ENCODE data around the gene GARIN5A. TPM values are rescaled to one million over a fixed set of nuclear protein-coding genes. Genes with fewer than 3 reads are reported as not detected.
A peak's percentile ranks its signal among the peaks of the same experiment; 100 is the strongest.

Gene GARIN5A
- total RNA-seq (ENCODE audit: low replicate concordance): 1.9 and 5.2 TPM in 2 replicates
- long read RNA-seq, partial matches to known transcripts: 0 of 4 reads
- long read RNA-seq, other reads (novel, unspliced or antisense): 0 of 4 reads

DNA sequence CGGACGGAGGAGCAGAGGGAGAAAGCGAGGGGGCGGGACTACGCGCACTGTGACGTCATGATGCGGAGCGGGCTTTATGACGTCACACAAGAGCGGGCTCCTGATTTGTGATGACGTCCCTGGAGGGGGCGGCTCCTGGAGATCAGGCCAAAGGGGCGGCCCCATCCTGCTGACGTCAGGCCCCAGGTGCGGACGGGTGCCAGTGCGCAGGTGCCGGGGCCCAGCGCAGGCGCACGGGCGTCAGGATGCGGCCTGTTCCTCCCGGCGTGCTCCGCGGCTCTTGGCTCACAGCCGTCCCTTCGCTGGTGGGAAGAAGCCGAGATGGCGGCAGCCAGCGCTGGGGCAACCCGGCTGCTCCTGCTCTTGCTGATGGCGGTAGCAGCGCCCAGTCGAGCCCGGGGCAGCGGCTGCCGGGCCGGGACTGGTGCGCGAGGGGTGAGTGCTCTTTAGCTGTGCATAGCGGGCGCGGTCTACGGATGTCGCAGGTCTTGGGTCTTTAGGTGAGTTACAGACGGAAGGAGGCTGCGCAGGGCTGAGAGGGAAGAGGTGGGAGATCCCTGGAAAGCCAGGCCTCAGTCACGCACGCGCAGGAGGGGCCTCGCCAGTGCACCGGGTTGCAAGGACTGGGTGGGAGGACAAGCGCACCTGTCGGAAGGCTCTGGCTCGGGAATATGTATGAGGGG lies at the start of gene GARIN5A, which contains the start of gene EMC10:
Gene GARIN5A, minus strand, starts transcription at position 625 of the 683 bp plus-strand sequence. Its CDS starts 460 bp downstream, at position 165.
Gene EMC10, plus strand, starts transcription at position 284 of the 683 bp plus-strand sequence. Its CDS starts 38 bp downstream, at position 322.
- Mint-ChIP-seq H3K4me3 (peak within 1 kb of the TSS; percentile 99), H3K27me3 (peaks cover 3% of the 10 kb centered on the region), H3K36me3 (peaks cover 18% of the 10 kb centered on the region), H3K4me1 (ENCODE audit: unreplicated experiment) (peaks cover 12% of the 10 kb centered on the region), H3K27ac (peak within 1 kb of the TSS; percentile 99), H3K9me3 (no peaks in the 10 kb centered on the region)
- TF ChIP-seq, protein P1, sequence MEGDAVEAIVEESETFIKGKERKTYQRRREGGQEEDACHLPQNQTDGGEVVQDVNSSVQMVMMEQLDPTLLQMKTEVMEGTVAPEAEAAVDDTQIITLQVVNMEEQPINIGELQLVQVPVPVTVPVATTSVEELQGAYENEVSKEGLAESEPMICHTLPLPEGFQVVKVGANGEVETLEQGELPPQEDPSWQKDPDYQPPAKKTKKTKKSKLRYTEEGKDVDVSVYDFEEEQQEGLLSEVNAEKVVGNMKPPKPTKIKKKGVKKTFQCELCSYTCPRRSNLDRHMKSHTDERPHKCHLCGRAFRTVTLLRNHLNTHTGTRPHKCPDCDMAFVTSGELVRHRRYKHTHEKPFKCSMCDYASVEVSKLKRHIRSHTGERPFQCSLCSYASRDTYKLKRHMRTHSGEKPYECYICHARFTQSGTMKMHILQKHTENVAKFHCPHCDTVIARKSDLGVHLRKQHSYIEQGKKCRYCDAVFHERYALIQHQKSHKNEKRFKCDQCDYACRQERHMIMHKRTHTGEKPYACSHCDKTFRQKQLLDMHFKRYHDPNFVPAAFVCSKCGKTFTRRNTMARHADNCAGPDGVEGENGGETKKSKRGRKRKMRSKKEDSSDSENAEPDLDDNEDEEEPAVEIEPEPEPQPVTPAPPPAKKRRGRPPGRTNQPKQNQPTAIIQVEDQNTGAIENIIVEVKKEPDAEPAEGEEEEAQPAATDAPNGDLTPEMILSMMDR (conservative IDR thresholded peaks at IDR 0.05): no peak
- peak; percentile 95 for DNase-seq (ENCODE audit: extremely low spot score, unreplicated experiment)

DNA sequence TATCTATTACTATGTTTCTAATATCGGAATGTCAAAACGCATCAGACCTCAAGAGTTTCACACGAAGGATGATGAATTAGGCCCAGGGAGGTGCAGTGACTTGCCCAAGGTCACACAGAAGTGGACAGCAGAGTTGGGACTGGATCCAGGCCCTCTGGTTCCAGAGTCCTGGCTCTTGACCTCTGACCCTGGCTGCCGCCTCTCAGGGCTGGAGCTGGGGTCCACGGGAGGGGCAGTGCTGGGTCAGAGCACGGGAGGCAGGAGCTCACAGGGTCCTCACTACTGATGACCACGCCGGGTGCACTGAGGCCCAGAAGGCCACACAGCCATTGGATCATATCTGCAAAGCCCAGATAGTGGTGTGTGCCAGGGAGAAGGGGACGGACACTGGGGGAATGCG lies 46.2 kb upstream of the GARIN5A start:
- Mint-ChIP-seq H3K4me3 (no peak overlapping the region), H3K9me3 (no peaks in the 10 kb centered on the region), H3K36me3 (no peaks in the 10 kb centered on the region), H3K27ac (no peak overlapping the region), H3K4me1 (ENCODE audit: unreplicated experiment) (no peaks in the 10 kb centered on the region), H3K27me3 (no peaks in the 10 kb centered on the region)
- TF ChIP-seq, protein P1 (conservative IDR thresholded peaks at IDR 0.05): no peak
- DNase-seq (ENCODE audit: extremely low spot score, unreplicated experiment): no peak

GRCh38 chr19:50520822-50521465 lies 44.3 kb upstream of the GARIN5A start:
- TF ChIP-seq, protein P1 (conservative IDR thresholded peaks at IDR 0.05): no peak
- no peaks in the 10 kb centered on the region for H3K27me3 Mint-ChIP-seq
- no peaks in the 10 kb centered on the region for H3K4me1 Mint-ChIP-seq (ENCODE audit: unreplicated experiment)
- H3K27ac Mint-ChIP-seq: no peak overlapping the region
- no peaks in the 10 kb centered on the region for H3K36me3 Mint-ChIP-seq
- DNase-seq (ENCODE audit: extremely low spot score, unreplicated experiment): no peak
- no peak overlapping the region for H3K4me3 Mint-ChIP-seq
- H3K9me3 Mint-ChIP-seq: no peaks in the 10 kb centered on the region

GRCh38 chr19:50519006-50519575 lies 42.4 kb upstream of the GARIN5A start:
- no peak for DNase-seq (ENCODE audit: extremely low spot score, unreplicated experiment)
- Mint-ChIP-seq H3K4me1 (ENCODE audit: unreplicated experiment) (no peaks in the 10 kb centered on the region), H3K9me3 (no peaks in the 10 kb centered on the region), H3K4me3 (no peak overlapping the region), H3K27ac (no peak overlapping the region), H3K36me3 (no peaks in the 10 kb centered on the region), H3K27me3 (no peaks in the 10 kb centered on the region)
- TF ChIP-seq, protein P1 (conservative IDR thresholded peaks at IDR 0.05): no peak

GRCh38 chr19:50518091-50519005 lies 41.7 kb upstream of the GARIN5A start:
- no peak for DNase-seq (ENCODE audit: extremely low spot score, unreplicated experiment)
- Mint-ChIP-seq H3K4me3 (no peak overlapping the region), H3K4me1 (ENCODE audit: unreplicated experiment) (no peaks in the 10 kb centered on the region), H3K9me3 (no peaks in the 10 kb centered on the region), H3K36me3 (no peaks in the 10 kb centered on the region), H3K27me3 (no peaks in the 10 kb centered on the region), H3K27ac (no peak overlapping the region)
- TF ChIP-seq, protein P1 (conservative IDR thresholded peaks at IDR 0.05): peak; percentile 44

All from type B pancreatic cell (in vitro differentiated cells).